ENCODE results near the gene SPTY2D1.
A peak's percentile ranks its signal among the peaks of the same experiment; 100 is the strongest.
"Not testable (repeated sequence)": the region's sequence is repeated elsewhere in the genome, so short reads cannot be mapped to it uniquely, and the experiment has no call there.

Gene SPTY2D1

DNA sequence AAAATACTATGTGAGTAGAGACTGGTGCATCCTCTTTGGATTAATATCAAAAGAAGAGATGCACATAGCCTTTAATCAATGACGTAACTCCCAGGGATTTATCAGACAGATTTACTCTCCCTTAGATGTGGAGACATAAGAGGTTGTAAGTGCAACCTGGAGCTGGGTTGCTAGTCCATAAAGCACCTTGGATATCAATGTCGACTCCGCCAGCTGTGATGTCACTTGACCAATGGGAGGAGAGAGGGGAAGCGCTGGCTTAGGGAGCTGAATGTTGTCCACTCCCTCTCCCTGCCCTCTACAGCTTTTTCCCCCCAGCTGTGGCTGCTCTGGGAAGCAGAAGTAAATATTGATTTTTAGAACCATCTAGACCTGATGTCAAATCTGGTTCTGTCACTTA, 35.6 kb upstream of the SPTY2D1 start:
- no peaks in the 10 kb centered on the region for H3K27me3 ChIP-seq (ENCODE audit: insufficient read depth, insufficient read length)
- H3K9ac ChIP-seq (ENCODE audit: insufficient read length, low read depth): no peak overlapping the region
- H3K4me1 ChIP-seq (ENCODE audit: insufficient read depth, insufficient read length): no peaks in the 10 kb centered on the region
- no peak for TF ChIP-seq SUZ12 (IDR thresholded peaks at IDR 0.05; ENCODE audit: extremely low read depth, insufficient read depth, insufficient read length)
- H3K9me3 ChIP-seq (ENCODE audit: insufficient read depth, low read length): no peaks in the 10 kb centered on the region
- H3K4me3 ChIP-seq (ENCODE audit: insufficient read length, low read depth): no peak overlapping the region
- DNase-seq (ENCODE audit: low read depth, low spot score): no peak
- H3K36me3 ChIP-seq (ENCODE audit: insufficient read depth, insufficient read length, low read length): no peaks in the 10 kb centered on the region

DNA sequence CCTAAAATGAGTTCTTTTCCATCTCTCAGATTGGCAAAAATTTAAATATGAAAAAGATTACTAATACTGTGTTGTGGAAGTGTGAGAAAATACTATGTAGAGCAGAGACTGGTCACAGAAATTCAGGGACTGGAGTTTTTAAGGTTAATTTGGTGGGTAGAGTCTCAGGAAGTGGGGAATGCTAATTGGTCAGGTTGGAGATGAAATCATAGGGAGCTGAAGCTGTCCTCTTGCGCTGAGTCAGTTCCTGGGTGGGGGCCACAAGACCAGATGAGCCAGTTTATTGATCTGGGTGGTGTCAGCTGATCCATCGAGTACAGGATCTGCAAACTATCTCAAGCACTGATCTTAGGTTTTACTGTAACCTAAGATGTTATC, 35.1 kb upstream of the SPTY2D1 start:
- H3K9ac ChIP-seq (ENCODE audit: insufficient read length, low read depth): no peak overlapping the region
- no peak overlapping the region for H3K4me3 ChIP-seq (ENCODE audit: insufficient read length, low read depth)
- DNase-seq (ENCODE audit: low read depth, low spot score): no peak
- H3K9me3 ChIP-seq (ENCODE audit: insufficient read depth, low read length): no peaks in the 10 kb centered on the region
- H3K36me3 ChIP-seq (ENCODE audit: insufficient read depth, insufficient read length, low read length): no peaks in the 10 kb centered on the region
- no peaks in the 10 kb centered on the region for H3K27me3 ChIP-seq (ENCODE audit: insufficient read depth, insufficient read length)
- no peaks in the 10 kb centered on the region for H3K4me1 ChIP-seq (ENCODE audit: insufficient read depth, insufficient read length)
- TF ChIP-seq SUZ12 (IDR thresholded peaks at IDR 0.05; ENCODE audit: extremely low read depth, insufficient read depth, insufficient read length): no peak
- no peak for TF ChIP-seq ZNF274 (IDR thresholded peaks at IDR 0.05; ENCODE audit: low read depth, low read length)
- no peak for TF ChIP-seq YY1 (IDR thresholded peaks at IDR 0.05; ENCODE audit: insufficient read depth, insufficient read length)

DNA sequence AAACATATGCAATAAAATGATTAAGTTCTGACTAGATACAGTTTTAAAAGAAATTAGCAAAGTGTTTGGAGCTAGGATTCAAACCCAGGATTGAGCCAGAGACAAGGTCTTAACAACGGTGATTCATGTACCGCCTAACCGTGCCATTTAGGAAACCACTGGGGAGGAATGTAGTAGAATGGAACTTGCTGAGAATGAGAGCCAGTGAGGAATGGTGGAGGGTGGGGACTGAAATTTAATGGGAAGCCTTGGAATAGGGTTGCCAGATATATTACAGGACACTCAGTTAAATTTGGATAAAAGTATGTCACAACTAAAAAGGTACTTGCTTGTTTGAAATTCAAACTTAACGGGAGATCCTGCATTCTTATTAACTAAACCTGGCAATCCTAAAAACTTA, 34.0 kb upstream of the SPTY2D1 start:
- Histone ChIP-seq H3K27me3 (ENCODE audit: insufficient read depth, insufficient read length) (no peaks in the 10 kb centered on the region), H3K36me3 (ENCODE audit: insufficient read depth, insufficient read length, low read length) (no peaks in the 10 kb centered on the region), H3K9ac (ENCODE audit: insufficient read length, low read depth) (no peak overlapping the region), H3K9me3 (ENCODE audit: insufficient read depth, low read length) (no peaks in the 10 kb centered on the region), H3K4me3 (ENCODE audit: insufficient read length, low read depth) (no peak overlapping the region), H3K4me1 (ENCODE audit: insufficient read depth, insufficient read length) (no peaks in the 10 kb centered on the region)
- TF ChIP-seq YY1 (IDR thresholded peaks at IDR 0.05; ENCODE audit: insufficient read depth, insufficient read length): no peak
- TF ChIP-seq ZNF274 (IDR thresholded peaks at IDR 0.05; ENCODE audit: low read depth, low read length): no peak
- TF ChIP-seq SUZ12 (IDR thresholded peaks at IDR 0.05; ENCODE audit: extremely low read depth, insufficient read depth, insufficient read length): no peak
- DNase-seq (ENCODE audit: low read depth, low spot score): no peak

GRCh38 chr11:18665353-18665872, 31.3 kb upstream of the SPTY2D1 start:
- H3K9ac ChIP-seq (ENCODE audit: insufficient read length, low read depth); H3K27me3 ChIP-seq (ENCODE audit: insufficient read depth, insufficient read length); DNase-seq (ENCODE audit: low read depth, low spot score); H3K9me3 ChIP-seq (ENCODE audit: insufficient read depth, low read length); H3K4me3 ChIP-seq (ENCODE audit: insufficient read length, low read depth); H3K36me3 ChIP-seq (ENCODE audit: insufficient read depth, insufficient read length, low read length); H3K4me1 ChIP-seq (ENCODE audit: insufficient read depth, insufficient read length): not testable (repeated sequence)

- peaks cover 10% of the 10 kb centered on the region; the same call in 1 of the 2 replicates for H3K9me3 ChIP-seq (ENCODE audit: insufficient read depth, low read length)
- TF ChIP-seq YY1 (IDR thresholded peaks at IDR 0.05; ENCODE audit: insufficient read depth, insufficient read length) (no peak), ZNF274 (IDR thresholded peaks at IDR 0.05; ENCODE audit: low read depth, low read length) (no peak), SUZ12 (IDR thresholded peaks at IDR 0.05; ENCODE audit: extremely low read depth, insufficient read depth, insufficient read length) (no peak)
- DNase-seq (ENCODE audit: low read depth, low spot score): no peak
These were observed 23.5 kb upstream of the SPTY2D1 start for GRCh38 chr11:18657673-18658072.

GRCh38 chr11:18650859-18651557, 16.9 kb upstream of the SPTY2D1 start:
- H3K36me3 ChIP-seq (ENCODE audit: insufficient read depth, insufficient read length, low read length): no peaks in the 10 kb centered on the region
- no peak for TF ChIP-seq YY1 (IDR thresholded peaks at IDR 0.05; ENCODE audit: insufficient read depth, insufficient read length)
- no peak for TF ChIP-seq SUZ12 (IDR thresholded peaks at IDR 0.05; ENCODE audit: extremely low read depth, insufficient read depth, insufficient read length)
- TF ChIP-seq ZNF274 (IDR thresholded peaks at IDR 0.05; ENCODE audit: low read depth, low read length): no peak
- no peak overlapping the region for H3K9ac ChIP-seq (ENCODE audit: insufficient read length, low read depth)
- H3K4me3 ChIP-seq (ENCODE audit: insufficient read length, low read depth): no peak overlapping the region
- H3K27me3 ChIP-seq (ENCODE audit: insufficient read depth, insufficient read length): no peaks in the 10 kb centered on the region
- H3K9me3 ChIP-seq (ENCODE audit: insufficient read depth, low read length): no peaks in the 10 kb centered on the region
- DNase-seq (ENCODE audit: low read depth, low spot score): peak; percentile 43
- H3K4me1 ChIP-seq (ENCODE audit: insufficient read depth, insufficient read length): no peaks in the 10 kb centered on the region

More at GRCh38 chr11:18657673-18658072, 23.5 kb upstream of the SPTY2D1 start:
- H3K4me3 ChIP-seq (ENCODE audit: insufficient read length, low read depth): no peak overlapping the region
- no peaks in the 10 kb centered on the region for H3K36me3 ChIP-seq (ENCODE audit: insufficient read depth, insufficient read length, low read length)
- H3K9ac ChIP-seq (ENCODE audit: insufficient read length, low read depth): no peak overlapping the region
- H3K4me1 ChIP-seq (ENCODE audit: insufficient read depth, insufficient read length): no peaks in the 10 kb centered on the region
- H3K27me3 ChIP-seq (ENCODE audit: insufficient read depth, insufficient read length): no peaks in the 10 kb centered on the region

DNA sequence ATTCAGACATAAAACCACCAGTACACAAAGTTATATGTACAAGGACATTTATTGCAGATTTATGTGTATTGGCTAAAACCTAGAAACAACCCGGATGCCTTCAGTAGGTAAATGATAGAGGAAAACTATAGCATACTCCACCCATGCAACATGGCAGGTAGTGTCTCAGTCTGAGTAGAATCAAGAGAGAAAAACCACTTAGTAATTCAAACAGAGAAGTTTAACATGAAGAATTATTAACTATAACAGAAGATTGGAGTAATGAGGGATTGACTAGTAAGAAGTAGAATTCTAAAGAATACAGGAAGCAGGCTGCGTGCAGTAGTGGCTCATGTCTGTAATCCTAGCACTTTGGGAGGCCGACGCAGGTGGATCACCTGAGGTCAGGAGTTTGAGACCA, 16.2 kb upstream of the SPTY2D1 start:
- Histone ChIP-seq H3K4me1 (ENCODE audit: insufficient read depth, insufficient read length) (no peaks in the 10 kb centered on the region), H3K9me3 (ENCODE audit: insufficient read depth, low read length) (no peaks in the 10 kb centered on the region), H3K36me3 (ENCODE audit: insufficient read depth, insufficient read length, low read length) (no peaks in the 10 kb centered on the region), H3K9ac (ENCODE audit: insufficient read length, low read depth) (no peak overlapping the region), H3K4me3 (ENCODE audit: insufficient read length, low read depth) (no peak overlapping the region), H3K27me3 (ENCODE audit: insufficient read depth, insufficient read length) (no peaks in the 10 kb centered on the region)
- no peak for TF ChIP-seq ZNF274 (IDR thresholded peaks at IDR 0.05; ENCODE audit: low read depth, low read length)
- TF ChIP-seq YY1 (IDR thresholded peaks at IDR 0.05; ENCODE audit: insufficient read depth, insufficient read length): no peak
- TF ChIP-seq SUZ12 (IDR thresholded peaks at IDR 0.05; ENCODE audit: extremely low read depth, insufficient read depth, insufficient read length): no peak
- DNase-seq (ENCODE audit: low read depth, low spot score): no peak

- H3K27me3 ChIP-seq (ENCODE audit: insufficient read depth, insufficient read length); DNase-seq (ENCODE audit: low read depth, low spot score); H3K9me3 ChIP-seq (ENCODE audit: insufficient read depth, low read length); H3K4me3 ChIP-seq (ENCODE audit: insufficient read length, low read depth); H3K9ac ChIP-seq (ENCODE audit: insufficient read length, low read depth); H3K4me1 ChIP-seq (ENCODE audit: insufficient read depth, insufficient read length); H3K36me3 ChIP-seq (ENCODE audit: insufficient read depth, insufficient read length, low read length): not testable (repeated sequence)
These were observed 8.9 kb upstream of the SPTY2D1 start for GRCh38 chr11:18643034-18643433.

All from NT2/D1 (cell line).